AG04449 (cell line): ENCODE results near the gene MEGF8.
A peak's percentile ranks its signal among the peaks of the same experiment; 100 is the strongest.

ENCODE experiments used
- CTCF ChIA-PET: fragments of 350-600 bp; formaldehyde crosslinking; extraction: SDS; loops from one replicate; lab custom pipeline; 2021; ENCODE audit warnings: antibody characterized with exemption; lab: Yijun Ruan, JAX
- POLR2A ChIA-PET: fragments of 400-600, 350-600 bp; formaldehyde crosslinking; extraction: SDS; loops from one replicate; lab custom pipeline; 2020; ENCODE audit warnings: antibody characterized with exemption, inconsistent platforms; lab: Yijun Ruan, JAX
- DNase-seq: peaks from one replicate; pipeline ENCODE4 v3.0.0-alpha.2; 2010; ENCODE audit warnings: low read depth, low spot score
- H3K4me3 ChIP-seq: 2 replicates; pipeline ENCODE4 v1.5.1; 2011; ENCODE audit warnings: low read depth, mild to moderate bottlenecking, control low read depth, low read length
- CTCF ChIP-seq: IDR thresholded peaks from one replicate; pipeline ENCODE4 v1.5.1; 2011; ENCODE audit warnings: mild to moderate bottlenecking, moderate library complexity, low read length, control low read depth, inconsistent platforms; ENCODE audit not compliant: insufficient read depth; ENCODE audit errors: missing control alignments

The MEGF8 gene

GRCh38 chr19:42421591-42422031, 96.2 kb downstream of the MEGF8 start:
- no peak for TF ChIP-seq CTCF
- DNase-seq: no peak
- CTCF ChIA-PET: interaction anchor here (1.8 kb wide), 1 partner anchor 19 kb away, joined by 4 read pairs; no protein-coding TSS in a partner anchor
- H3K4me3 ChIP-seq: no peak overlapping the region
- POLR2A ChIA-PET: no interaction called here

- no peak for DNase-seq
- ChIA-PET CTCF (interaction anchor here (1.0 to 2.4 kb wide), 3 partner anchors 11 to 21 kb away, joined by 4 to 8 read pairs (median 6); no protein-coding TSS in a partner anchor), POLR2A (no interaction called here)
- H3K4me3 ChIP-seq: peak overlapping the region; percentile 74
- TF ChIP-seq CTCF: no peak
These were observed 96.9 kb downstream of the MEGF8 start for GRCh38 chr19:42422092-42422900.

- H3K4me3 ChIP-seq: peak overlapping the region; percentile 74
- DNase-seq: no peak
- POLR2A ChIA-PET: interaction anchor here (1.0 kb wide), 1 partner anchor 12 kb away, joined by 3 read pairs; no protein-coding TSS in a partner anchor
- TF ChIP-seq CTCF: no peak
- CTCF ChIA-PET: interaction anchor here (1.0 to 4.0 kb wide), 4 partner anchors 10 to 22 kb away, joined by 4 to 36 read pairs (median 7); no protein-coding TSS in a partner anchor
These were observed 97.5 kb downstream of the MEGF8 start for GRCh38 chr19:42422901-42423461.

- POLR2A ChIA-PET: interaction anchor here (1.0 kb wide), 1 partner anchor 12 kb away, joined by 3 read pairs; no protein-coding TSS in a partner anchor
- no peak for TF ChIP-seq CTCF
- peak overlapping the region; percentile 74 for H3K4me3 ChIP-seq
- peak; percentile 64 for DNase-seq
- CTCF ChIA-PET: interaction anchor here (1.0 to 4.0 kb wide), 8 partner anchors 9 to 139 kb away, joined by 3 to 36 read pairs (median 6); partner anchors contain the start of gene CEACAM1
These were observed 98.3 kb downstream of the MEGF8 start for GRCh38 chr19:42423462-42424344.

GRCh38 chr19:42424345-42424707, 98.9 kb downstream of the MEGF8 start:
- POLR2A ChIA-PET: no interaction called here
- TF ChIP-seq CTCF: no peak
- CTCF ChIA-PET: interaction anchor here (1.1 to 4.0 kb wide), 6 partner anchors 10 to 138 kb away, joined by 3 to 36 read pairs (median 7); partner anchors contain the start of gene CEACAM1
- H3K4me3 ChIP-seq: peak overlapping the region; percentile 74
- DNase-seq: no peak
